ENCODE results near the gene ERMP1.

DNA sequence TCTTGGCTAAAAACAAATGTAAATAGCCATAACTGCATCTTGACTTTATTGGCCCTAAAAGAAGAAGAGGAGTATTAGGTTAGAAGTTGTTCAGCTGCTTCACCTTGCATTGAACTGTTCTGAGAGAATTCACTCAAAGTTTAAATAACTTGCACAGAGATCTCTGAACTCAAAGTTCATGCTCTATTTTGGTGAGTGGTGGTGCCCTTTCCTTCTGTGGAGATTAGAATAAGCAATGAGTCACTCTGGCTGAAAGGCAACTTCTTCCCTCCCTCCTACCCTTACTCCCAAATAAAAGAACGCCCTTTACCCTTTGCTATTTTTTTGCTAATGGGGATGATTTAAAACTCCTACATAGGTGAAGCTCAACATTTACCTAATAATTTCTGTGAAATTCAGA lies 48.9 kb downstream of the ERMP1 start:
- TF ChIP-seq, protein P1, sequence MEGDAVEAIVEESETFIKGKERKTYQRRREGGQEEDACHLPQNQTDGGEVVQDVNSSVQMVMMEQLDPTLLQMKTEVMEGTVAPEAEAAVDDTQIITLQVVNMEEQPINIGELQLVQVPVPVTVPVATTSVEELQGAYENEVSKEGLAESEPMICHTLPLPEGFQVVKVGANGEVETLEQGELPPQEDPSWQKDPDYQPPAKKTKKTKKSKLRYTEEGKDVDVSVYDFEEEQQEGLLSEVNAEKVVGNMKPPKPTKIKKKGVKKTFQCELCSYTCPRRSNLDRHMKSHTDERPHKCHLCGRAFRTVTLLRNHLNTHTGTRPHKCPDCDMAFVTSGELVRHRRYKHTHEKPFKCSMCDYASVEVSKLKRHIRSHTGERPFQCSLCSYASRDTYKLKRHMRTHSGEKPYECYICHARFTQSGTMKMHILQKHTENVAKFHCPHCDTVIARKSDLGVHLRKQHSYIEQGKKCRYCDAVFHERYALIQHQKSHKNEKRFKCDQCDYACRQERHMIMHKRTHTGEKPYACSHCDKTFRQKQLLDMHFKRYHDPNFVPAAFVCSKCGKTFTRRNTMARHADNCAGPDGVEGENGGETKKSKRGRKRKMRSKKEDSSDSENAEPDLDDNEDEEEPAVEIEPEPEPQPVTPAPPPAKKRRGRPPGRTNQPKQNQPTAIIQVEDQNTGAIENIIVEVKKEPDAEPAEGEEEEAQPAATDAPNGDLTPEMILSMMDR (IDR thresholded peaks at IDR 0.05; ENCODE audit: low read length): no peak
- no peak for TF ChIP-seq EZH2 (optimal IDR thresholded peaks at IDR 0.05; ENCODE audit: low read depth, low read length)
